NOMO-1 treated with DMSO at 0.1 percent for 48 hours (cell line): Measurements from ENCODE around the gene FLT3LG.
A peak's percentile ranks its signal among the peaks of the same experiment; 100 is the strongest.
"Not testable (repeated sequence)": the region's sequence is repeated elsewhere in the genome, so short reads cannot be mapped to it uniquely, and the experiment has no call there.

Experiments used
- DNase-seq: peaks from one replicate; lab custom pipeline; 2025; ENCODE audit not compliant: unreplicated experiment; lab: John Stamatoyannopoulos, UW

FLT3LG gene

GRCh38 chr19:49440439-49441209 lies 33.4 kb upstream of the FLT3LG start:
- DNase-seq: no peak

DNA sequence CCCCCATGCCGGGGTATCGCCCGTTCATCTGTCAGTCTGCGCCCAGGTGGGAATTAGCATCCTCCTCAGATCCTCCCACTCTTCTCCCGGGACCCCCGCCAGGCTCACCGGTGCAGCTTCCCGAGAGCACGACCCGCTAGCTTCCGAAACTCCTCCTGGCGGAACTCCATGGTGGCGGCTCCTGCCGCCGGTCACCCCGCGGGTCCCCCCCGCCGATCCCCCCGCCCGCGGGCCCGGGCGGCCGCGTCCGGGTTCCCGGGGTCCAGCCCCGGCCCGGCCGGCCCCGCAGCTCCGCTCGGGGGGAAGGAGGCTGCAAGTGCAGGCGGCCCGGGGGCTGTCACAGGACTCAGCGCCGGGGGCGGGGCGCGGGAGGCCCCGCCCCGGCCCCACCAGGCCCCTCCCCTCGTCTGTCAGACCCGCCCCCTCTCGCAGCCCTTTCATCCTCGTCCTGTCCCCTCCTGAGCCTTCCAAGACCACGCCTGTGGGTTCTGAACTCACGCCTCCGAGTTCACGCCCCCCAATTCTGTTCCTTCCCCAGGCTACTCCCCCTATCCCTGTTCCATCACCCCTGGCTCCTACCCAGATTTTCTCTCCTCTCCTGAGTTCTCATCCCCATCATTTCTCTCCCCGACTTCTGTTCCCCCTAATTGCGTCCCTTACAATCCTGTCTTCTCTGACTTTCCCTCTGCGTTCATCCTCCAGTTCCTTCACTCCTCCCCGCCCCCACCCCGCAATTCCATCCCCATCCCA lies 32.6 kb upstream of the FLT3LG start, which contains the start of gene SLC17A7:
SLC17A7 (minus strand) TSS at position 318 of the 750 bp plus-strand sequence; CDS start at position 170, 148 bp downstream.
- DNase-seq: no peak

DNA sequence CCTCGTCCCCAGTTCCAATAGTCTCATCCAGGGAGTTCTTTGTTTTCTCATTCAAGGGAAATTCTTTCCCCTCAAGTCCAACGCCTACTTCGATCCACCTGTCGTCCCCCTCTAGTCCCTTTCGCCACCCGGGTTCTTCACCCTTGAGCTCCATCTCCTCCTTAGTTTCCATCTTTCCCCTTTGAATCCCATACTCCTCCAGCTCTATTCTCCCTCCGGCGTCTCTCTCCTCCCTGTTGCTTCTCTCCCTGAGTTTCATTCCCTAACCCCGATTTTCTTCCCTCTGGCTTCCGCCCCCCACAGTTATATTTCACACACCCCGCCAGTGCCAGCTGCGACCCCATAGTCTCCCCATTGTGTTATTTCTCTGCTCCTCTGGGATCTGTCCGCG lies 32.1 kb upstream of the FLT3LG start:
- DNase-seq: no peak

- peak; percentile 38 for DNase-seq
Measured at GRCh38 chr19:49442354-49442753, 31.7 kb upstream of the FLT3LG start.

- DNase-seq: peak; percentile 51
Measured at GRCh38 chr19:49442771-49443365, 31.1 kb upstream of the FLT3LG start.

- peak; percentile 93 for DNase-seq
Measured at GRCh38 chr19:49443366-49444099, 30.5 kb upstream of the FLT3LG start.

DNA sequence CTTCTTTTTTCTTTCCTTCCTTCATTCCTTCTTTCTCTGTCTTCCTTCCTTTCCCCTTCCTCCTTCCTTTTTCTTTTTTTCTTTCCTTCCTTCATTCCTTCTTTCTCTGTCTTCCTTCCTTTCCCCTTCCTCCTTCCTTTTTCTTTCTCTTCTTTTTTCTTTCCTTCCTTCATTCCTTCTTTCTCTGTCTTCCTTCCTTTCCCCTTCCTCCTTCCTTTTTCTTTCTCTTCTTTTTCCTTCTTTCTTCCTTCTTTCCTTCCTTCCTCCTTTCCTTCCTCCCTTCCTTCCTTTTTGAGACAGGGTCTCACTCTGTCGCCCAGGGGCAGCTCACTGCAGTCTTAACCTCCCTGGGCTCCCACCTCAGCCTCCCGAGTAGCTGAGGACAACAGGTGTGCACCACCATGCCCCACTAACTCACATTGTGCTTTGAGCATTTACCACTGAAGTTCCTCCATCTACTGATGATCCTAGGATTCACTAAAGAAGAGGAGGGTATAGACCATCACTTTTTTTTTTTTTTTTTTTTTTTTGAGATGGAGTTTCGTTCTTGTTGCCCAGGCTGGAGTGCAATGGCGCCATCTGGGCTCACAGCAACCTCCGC lies 29.8 kb upstream of the FLT3LG start:
- DNase-seq: not testable (repeated sequence)

DNA sequence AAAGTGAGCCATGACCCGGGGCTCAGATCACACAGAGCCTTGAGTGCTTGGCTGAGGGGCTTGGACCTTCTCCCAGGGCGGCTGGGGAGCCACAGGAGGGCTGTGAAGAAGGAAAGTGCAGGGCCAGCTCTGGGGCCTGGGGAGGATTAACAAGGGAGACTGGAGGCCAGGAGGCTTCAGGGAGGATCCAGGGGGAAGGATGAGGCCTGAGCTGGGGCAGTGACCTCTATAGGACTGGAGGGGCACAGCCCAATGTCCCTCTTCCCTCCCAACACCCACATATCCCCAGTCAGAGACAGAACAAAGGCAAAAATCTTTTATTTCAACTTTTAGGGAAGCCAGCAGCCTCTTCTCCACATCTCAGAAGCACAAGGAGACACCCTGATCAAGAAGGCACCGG lies 28.0 kb upstream of the FLT3LG start:
- DNase-seq: no peak

DNA sequence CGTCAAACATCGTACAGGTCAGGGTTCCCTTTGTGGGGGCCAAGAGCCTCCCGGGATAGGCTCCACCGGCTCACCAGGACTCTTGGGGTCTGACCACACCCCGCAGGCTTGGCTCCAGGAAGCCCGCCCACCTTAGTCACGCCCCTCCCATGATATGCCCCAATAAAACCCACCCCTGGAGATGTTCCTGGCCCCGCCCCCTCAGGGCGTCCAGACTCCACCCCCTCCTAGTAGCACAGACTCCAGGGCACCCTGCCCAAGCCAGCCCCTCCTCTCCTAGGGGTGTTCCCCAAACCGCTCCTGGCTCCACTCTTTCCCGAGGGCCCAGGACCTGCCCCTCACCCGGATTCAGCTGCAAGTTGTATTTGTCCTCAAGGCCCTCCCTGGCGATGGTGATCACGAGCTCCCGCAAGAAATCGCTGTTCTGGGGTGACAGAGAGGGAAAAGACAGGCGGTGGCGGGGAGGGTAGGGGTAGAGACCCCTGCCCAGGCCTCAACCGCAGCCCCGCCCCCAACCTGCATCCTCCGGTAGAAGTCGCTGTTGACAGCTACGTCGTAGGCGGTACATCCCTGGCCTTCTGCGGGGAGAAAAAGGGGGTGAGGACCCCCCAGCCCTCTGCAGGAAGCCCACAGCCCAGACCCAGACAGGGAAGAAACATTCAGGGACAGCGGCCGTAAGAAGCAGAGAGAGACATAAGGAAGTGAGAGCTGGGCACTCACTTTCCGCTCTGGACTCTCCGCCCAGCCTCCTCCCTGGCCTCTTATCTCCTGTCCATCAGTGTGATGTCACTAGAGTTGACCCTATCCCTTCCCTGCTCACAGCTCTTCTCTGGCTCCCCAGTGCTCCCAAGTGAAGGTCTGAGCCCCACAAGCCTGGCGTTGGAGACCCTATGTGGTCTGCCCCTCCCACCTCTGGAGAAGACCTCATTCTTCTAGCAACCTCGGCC lies 26.3 kb upstream of the FLT3LG start:
- DNase-seq: no peak

DNA sequence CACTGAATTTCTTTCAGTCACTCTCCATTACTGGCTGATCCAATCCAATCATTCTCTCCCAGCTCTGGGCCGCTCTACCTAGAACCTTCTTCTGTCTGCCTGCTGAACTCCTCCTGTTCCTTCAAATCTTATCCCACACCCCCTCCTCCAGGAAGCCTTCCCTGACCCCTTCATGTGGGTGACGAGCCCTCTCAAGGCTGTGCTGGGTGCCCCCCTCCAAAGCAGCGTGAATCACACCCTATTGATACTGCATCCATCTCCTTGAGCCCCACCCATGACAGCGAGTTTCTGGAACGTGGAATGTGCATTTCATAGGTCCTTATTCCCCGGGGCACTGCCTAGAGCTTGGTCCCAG lies 25.6 kb upstream of the FLT3LG start:
- DNase-seq: no peak

DNA sequence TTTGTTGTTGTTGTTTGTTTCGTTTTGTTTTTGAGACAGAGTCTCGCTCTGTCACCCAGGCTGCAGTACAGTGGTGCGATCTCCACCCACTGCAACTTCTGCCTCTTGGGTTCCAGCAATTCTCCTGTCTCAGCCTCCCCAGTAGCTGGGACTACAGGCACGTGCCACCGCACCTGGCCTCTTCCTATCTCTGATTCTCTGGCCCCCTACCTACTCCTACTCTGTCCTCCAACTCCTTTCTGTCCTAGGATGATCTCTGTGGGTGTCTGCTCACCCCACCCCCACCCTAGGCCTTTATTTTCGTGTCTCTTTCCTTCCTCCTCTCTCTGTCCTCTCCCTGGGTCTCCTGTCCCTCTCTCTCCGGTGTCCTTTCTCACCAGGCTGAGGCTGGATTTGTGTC lies 23.6 kb upstream of the FLT3LG start:
- no peak for DNase-seq

GRCh38 chr19:49451430-49452181 lies 22.4 kb upstream of the FLT3LG start, which contains the start of gene PIH1D1:
TSS of gene PIH1D1 (minus strand) at chr19:49451814. CDS start at chr19:49451574, 240 bp downstream.
- peak; percentile 99 for DNase-seq

DNA sequence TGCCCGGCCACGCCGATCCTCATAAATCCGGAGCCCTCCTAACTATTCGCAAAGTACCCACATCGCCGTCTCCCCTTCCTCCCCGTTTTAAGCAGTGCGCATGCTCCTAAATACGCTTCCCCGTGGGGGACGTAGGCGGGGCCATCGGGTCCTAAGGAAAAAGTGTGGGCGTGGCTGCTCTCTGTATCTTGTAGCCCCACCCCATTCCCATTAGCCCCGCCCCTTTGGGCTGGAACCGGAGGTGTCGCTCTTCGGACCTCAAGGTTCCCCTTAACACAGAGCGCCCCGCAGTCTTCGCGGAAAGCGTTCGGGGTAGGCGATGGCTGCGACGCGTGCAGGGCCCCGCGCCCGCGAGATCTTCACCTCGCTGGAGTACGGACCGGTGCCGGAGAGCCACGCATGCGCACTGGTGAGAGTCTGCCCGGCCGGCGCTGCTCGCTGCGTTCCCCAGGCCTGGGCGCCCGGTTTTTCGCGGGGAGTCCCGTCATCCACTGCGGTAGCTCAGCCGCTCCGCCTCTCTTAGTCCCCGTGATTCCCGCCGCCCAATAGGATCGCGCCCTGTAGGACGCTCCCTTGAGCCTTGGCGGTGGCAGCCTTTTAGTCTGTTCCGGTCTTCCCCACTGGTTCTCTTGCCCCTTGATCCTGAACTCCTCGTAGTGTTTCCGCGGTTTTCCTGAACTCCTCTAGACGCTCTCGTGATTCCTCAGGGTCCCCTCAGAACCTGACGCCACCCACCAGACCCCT lies 20.8 kb upstream of the FLT3LG start, which contains the start of gene ALDH16A1:
ALDH16A1 (plus strand) TSS at position 213 of the 744 bp plus-strand sequence; CDS start at position 320, 107 bp downstream.
- DNase-seq: peak; percentile 97

DNA sequence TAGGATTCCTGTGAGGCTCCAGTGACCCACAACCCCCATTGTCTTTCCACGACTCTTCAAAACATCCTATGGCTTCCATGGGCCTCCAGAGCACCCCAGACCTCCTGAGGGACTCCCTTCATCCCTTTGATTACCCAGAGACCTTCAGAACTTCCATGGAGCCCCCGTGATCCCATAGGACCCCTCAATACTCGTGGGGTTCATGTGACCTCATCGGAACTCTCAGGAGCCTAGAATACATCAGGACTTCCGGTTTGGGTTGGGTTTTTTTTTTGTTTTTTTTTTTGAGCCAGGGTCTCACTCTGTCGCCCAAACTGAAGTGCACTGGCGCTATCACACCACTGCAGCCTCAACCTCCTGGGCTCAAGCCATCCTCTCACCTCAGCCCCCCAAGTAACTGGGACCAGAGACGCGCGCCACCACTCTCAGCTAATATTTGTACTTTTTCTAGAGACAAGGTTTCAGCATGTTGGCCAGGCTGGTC lies 20.2 kb upstream of the FLT3LG start:
- DNase-seq: no peak

DNA sequence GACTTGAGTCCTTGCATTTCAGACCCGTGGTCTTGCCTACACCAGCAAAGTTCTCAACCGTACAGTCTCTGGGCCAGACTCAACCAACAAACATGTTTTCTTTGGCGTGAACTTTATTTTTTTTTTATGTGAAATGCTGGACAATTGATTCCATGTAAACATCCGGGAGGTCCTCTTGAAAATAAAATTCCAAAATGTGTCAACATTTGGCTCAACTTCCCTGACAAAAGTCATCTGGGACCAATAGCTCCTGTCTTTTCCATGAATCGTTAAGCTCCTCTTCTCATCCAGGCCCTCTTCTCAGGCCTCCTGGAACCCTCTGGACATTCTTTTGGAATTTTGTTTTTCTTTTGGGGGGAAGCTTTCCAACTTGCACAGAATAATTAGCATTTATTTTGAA lies 18.2 kb upstream of the FLT3LG start:
- no peak for DNase-seq

- DNase-seq: no peak
Measured at GRCh38 chr19:49456326-49456725, 17.7 kb upstream of the FLT3LG start.

DNA sequence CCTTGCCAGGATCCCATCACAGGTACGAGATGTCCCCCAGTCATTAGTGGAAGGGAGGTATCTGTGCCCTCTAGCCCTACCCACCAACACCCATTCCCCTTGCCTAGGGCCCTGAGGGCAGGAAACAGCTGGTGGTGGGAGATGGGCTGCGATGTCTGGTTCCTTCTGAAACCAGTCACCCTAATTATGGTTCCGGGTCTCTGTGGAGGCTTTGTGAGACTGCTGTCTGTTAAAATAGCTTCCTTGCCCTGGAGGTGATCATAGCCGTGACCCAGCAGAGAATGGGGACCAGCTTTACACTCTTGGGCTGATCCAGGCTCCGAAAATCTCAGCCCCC lies 15.5 kb upstream of the FLT3LG start:
- DNase-seq: no peak

GRCh38 chr19:49459388-49459787 lies 14.6 kb upstream of the FLT3LG start:
- DNase-seq: no peak
